Fibroblast of lung (primary cell): Measurements from ENCODE around the gene SFI1. TPM values are rescaled to one million over a fixed set of nuclear protein-coding genes. Genes with fewer than 3 reads are reported as not detected.
"Not testable (repeated sequence)": the region's sequence is repeated elsewhere in the genome, so short reads cannot be mapped to it uniquely, and the experiment has no call there.

Experiments used
- DNase-seq, 2 donors: peaks; one replicate each; pipeline versions ENCODE4 v3.0.0 to v3.0.0-alpha.2; 2010; ENCODE audit warnings: low read depth in 2 of 2
- H2AFZ ChIP-seq: 2 replicates; pipeline ENCODE4 v1.5.1; 2012; ENCODE audit warnings: low read length, control low read depth, inconsistent platforms
- H3K27ac ChIP-seq: 2 replicates; pipeline ENCODE4 v1.5.1; 2011; ENCODE audit warnings: low read length, control low read depth; ENCODE audit not compliant: insufficient read depth
- H3K27me3 ChIP-seq: 2 replicates; pipeline ENCODE4 v1.5.1; 2011; ENCODE audit warnings: mild to moderate bottlenecking, low read length; ENCODE audit not compliant: control insufficient read depth, insufficient read depth
- H3K36me3 ChIP-seq: 2 replicates; pipeline ENCODE4 v1.5.1; 2011; ENCODE audit warnings: low read length; ENCODE audit not compliant: control insufficient read depth, insufficient read depth
- H3K4me1 ChIP-seq: 2 replicates; pipeline ENCODE4 v1.5.1; 2011; ENCODE audit warnings: low read length; ENCODE audit not compliant: control insufficient read depth, insufficient read depth; ENCODE audit errors: extremely low read depth
- H3K4me2 ChIP-seq: 2 replicates; pipeline ENCODE4 v1.5.1; 2011; ENCODE audit warnings: low read length, control low read depth; ENCODE audit not compliant: insufficient read depth; ENCODE audit errors: extremely low read depth
- H3K4me3 ChIP-seq, 4 experiments: fragments of 200-600 bp in 1 of 4; sonication (generic) in 1 of 4; replicated peaks in 1 of 4; 2 replicates each; pipeline ENCODE4 v1.5.1; 2011 to 2016; ENCODE audit warnings: low read length in 4 of 4, low read depth in 3 of 4, mild to moderate bottlenecking in 3 of 4, control low read depth in 2 of 4, inconsistent platforms in 1 of 4, mixed read lengths in 1 of 4; ENCODE audit not compliant: insufficient read depth in 1 of 4; ENCODE audit errors: control extremely low read depth in 1 of 4
- H3K79me2 ChIP-seq: 2 replicates; pipeline ENCODE4 v1.5.1; 2012; ENCODE audit warnings: mild to moderate bottlenecking, low read length, inconsistent platforms; ENCODE audit not compliant: control insufficient read depth, insufficient read depth
- H3K9ac ChIP-seq: 2 replicates; pipeline ENCODE4 v1.5.1; 2011; ENCODE audit warnings: mild to moderate bottlenecking, low read length, control low read depth; ENCODE audit not compliant: insufficient read depth
- H3K9me3 ChIP-seq: 2 replicates; pipeline ENCODE4 v1.5.1; 2012; ENCODE audit warnings: low read depth, low read length; ENCODE audit not compliant: control insufficient read depth, insufficient read depth
- H4K20me1 ChIP-seq: 2 replicates; pipeline ENCODE4 v1.5.1; 2011; ENCODE audit warnings: low read length; ENCODE audit not compliant: control insufficient read depth, insufficient read depth; ENCODE audit errors: extremely low read depth
- CTCF ChIP-seq, 2 donors: IDR thresholded peaks in 1 of 2; conservative IDR thresholded peaks in 1 of 2; 1 replicate in 1 of 2; 2 replicates in 1 of 2; pipeline ENCODE4 v1.5.1; 2011 to 2012; ENCODE audit warnings: low read length in 2 of 2, control low read depth in 1 of 2, inconsistent platforms in 1 of 2, low read depth in 1 of 2, mild to moderate bottlenecking in 1 of 2
- EZH2 ChIP-seq: IDR thresholded peaks from 2 replicates; pipeline ENCODE4 v1.5.1; 2012; ENCODE audit warnings: low read length, control low read depth, mild to moderate bottlenecking; ENCODE audit errors: missing control alignments
- polyA plus RNA-seq, 2 donors: library from polyadenylated mRNA; depleted of rRNA in 1 of 2; stranded (reverse) in 1 of 2; unstranded in 1 of 2; fragments of >200 nt; gene quantifications; 2 replicates each; pipeline ENCODE4 v1.2.1, GENCODE V29; 2011 to 2012; ENCODE audit warnings: missing spikeins in 1 of 2
- total RNA-seq: library from RNA; depleted of rRNA; stranded (reverse); fragments of >200 nt; gene quantifications from 2 replicates; pipeline ENCODE4 v1.2.1, GENCODE V29; 2014

SFI1 gene
- total and polyA plus RNA-seq, 2 donors (not counting 1 experiment from before 2014, with no cell fraction given), result 3.6 to 11.4 TPM

- Histone ChIP-seq H3K4me2 (no peak overlapping the region), H3K27ac (no peak overlapping the region), H3K27me3 (no peaks in the 10 kb centered on the region), H3K36me3 (no peaks in the 10 kb centered on the region), H3K9me3 (no peaks in the 10 kb centered on the region), H2AFZ (no peak overlapping the region), H3K4me1 (peaks cover 5% of the 10 kb centered on the region), H4K20me1 (no peaks in the 10 kb centered on the region), H3K9ac (no peak overlapping the region), H3K4me3 (no peak overlapping the region), H3K79me2 (peaks cover 45% of the 10 kb centered on the region)
- TF ChIP-seq EZH2 (no peak), CTCF (conservative IDR thresholded peaks at IDR 0.05 in 1 of 2, IDR thresholded peaks at IDR 0.05 in 1 of 2; ENCODE audit: low read depth in 1 of 2, low read length in 2 of 2) (no peak)
- no peak for DNase-seq
These were observed 158.1 kb downstream of the SFI1 start for GRCh38 chr22:31654408-31654807.

GRCh38 chr22:31659246-31659645 is 162.9 kb downstream of the SFI1 start:
- Histone ChIP-seq H3K4me1 (peaks cover 3% of the 10 kb centered on the region), H3K9me3 (no peaks in the 10 kb centered on the region), H4K20me1 (no peaks in the 10 kb centered on the region), H3K4me2 (no peak overlapping the region), H3K27ac (no peak overlapping the region), H3K9ac (no peak overlapping the region), H3K36me3 (no peaks in the 10 kb centered on the region), H3K27me3 (no peaks in the 10 kb centered on the region), H3K79me2 (peaks cover 52% of the 10 kb centered on the region), H2AFZ (no peak overlapping the region), H3K4me3 (no peak overlapping the region)
- TF ChIP-seq EZH2 (no peak), CTCF (conservative IDR thresholded peaks at IDR 0.05 in 1 of 2, IDR thresholded peaks at IDR 0.05 in 1 of 2; ENCODE audit: low read depth in 1 of 2, low read length in 2 of 2) (no peak)
- DNase-seq, result peak in 1 of 2 donors; percentile 50

DNA sequence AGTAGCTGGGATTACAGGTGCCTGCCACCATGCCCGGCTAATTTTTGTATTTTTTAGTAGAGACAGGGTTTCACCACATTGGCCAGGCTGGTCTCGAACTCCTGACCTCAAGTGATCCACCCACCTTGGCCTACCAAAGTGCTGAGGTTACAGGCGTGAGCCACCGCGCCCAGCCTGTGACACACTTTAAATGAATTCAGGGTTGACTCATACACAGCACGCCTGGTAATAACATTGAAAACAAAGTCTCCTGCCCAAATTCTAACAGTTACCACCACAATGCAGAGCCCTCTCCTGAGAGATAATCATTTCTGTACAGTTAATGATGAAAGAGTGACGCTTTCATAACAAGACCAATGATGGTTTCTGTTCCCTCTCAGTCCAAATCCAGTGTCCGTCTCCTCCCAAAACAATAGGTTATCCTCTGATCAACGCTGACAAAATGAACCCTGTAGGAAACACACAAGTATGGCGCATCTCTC is 164.6 kb downstream of the SFI1 start:
- H3K36me3 ChIP-seq, H3K4me1 ChIP-seq, H3K27me3 ChIP-seq, H4K20me1 ChIP-seq, H3K9me3 ChIP-seq, H2AFZ ChIP-seq: not testable (repeated sequence)
- Histone ChIP-seq H3K79me2 (peaks cover 42% of the 10 kb centered on the region), H3K4me3 (peak overlapping the region; percentile 36 to 92 (median 82)), H3K27ac (peak overlapping the region; percentile 70), H3K9ac (peak overlapping the region; percentile 33), H3K4me2 (peak overlapping the region; percentile 70)
- DNase-seq, result peak; percentile 69 to 78
